Spleen (tissue), 7 donors: ENCODE measurements around the gene DUOX1.

ENCODE experiments used
- POLR2A ChIP-seq, 3 donors: fragments of 450-650 bp; IDR thresholded peaks; one replicate each; pipeline ENCODE4 v1.5.1; 2017; ENCODE audit warnings: antibody characterized with exemption in 3 of 3, mild to moderate bottlenecking in 1 of 3
- TF ChIP-seq, protein P1 (sequence below), 11 experiments: fragments of 200-600 bp in 7 of 11; fragments of 450-650 bp in 4 of 11; sonication (generic) in 4 of 11; IDR thresholded peaks in 8 of 11; conservative IDR thresholded peaks in 3 of 11; 1 replicate in 7 of 11; 2 replicates in 4 of 11; pipeline versions ENCODE4 v1.4.0 to v1.8.0; 2016 to 2021; ENCODE audit warnings: antibody characterized with exemption in 11 of 11, inconsistent platforms in 4 of 11, mild to moderate bottlenecking in 1 of 11
- donor health status: DM: no; HTN: no; CAD: no; lungs with moderate emphysema.
- donor health status: DM: no; HTN: no; CAD: no.
- donor health status: DM: no; HTN: no; CAD: no.

DNA sequence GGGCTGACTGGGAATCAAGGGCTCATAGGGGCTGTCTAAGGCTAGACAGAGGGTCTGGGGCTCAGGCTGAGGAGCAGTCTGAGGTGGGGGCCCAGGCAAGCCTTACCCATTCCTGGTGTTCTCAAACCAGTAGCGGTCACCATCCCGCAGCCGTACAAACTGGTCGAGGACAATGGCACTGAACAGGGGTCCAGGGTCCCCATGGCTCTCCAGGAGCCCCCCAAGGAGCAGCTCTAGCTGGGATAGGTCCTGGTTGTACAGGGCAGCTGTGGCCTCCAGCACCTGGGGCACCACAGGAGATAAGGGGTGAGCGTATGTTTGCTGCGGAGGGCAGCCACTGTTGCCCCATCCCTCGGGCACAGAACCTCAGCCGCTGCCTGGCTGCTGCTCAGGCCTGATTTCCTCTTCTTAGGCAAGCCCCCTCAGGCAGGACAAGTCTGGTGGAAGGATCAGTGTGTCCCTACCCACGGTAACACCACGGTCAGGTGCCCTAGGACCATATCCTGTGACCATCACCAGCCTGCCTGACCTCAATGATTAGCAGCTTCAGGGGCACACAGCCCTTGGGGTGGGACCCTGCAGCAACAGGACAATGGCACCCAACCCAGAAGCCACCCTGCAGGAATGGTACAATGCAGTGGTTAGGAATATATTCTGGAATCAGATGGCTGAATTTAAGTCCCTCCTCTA is 21.7 kb upstream of the DUOX1 start:
- TF ChIP-seq, protein P1, sequence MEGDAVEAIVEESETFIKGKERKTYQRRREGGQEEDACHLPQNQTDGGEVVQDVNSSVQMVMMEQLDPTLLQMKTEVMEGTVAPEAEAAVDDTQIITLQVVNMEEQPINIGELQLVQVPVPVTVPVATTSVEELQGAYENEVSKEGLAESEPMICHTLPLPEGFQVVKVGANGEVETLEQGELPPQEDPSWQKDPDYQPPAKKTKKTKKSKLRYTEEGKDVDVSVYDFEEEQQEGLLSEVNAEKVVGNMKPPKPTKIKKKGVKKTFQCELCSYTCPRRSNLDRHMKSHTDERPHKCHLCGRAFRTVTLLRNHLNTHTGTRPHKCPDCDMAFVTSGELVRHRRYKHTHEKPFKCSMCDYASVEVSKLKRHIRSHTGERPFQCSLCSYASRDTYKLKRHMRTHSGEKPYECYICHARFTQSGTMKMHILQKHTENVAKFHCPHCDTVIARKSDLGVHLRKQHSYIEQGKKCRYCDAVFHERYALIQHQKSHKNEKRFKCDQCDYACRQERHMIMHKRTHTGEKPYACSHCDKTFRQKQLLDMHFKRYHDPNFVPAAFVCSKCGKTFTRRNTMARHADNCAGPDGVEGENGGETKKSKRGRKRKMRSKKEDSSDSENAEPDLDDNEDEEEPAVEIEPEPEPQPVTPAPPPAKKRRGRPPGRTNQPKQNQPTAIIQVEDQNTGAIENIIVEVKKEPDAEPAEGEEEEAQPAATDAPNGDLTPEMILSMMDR (IDR thresholded peaks at IDR 0.05 in 8 of 11, conservative IDR thresholded peaks at IDR 0.05 in 3 of 11): no peak
- no peak for TF ChIP-seq POLR2A (IDR thresholded peaks at IDR 0.05)
